H1 (cell line): Measurements from ENCODE around the gene TNFRSF8. TPM values are rescaled to one million over a fixed set of nuclear protein-coding genes. Genes with fewer than 3 reads are reported as not detected.
A peak's percentile ranks its signal among the peaks of the same experiment; 100 is the strongest.

ENCODE experiments used
- CTCF ChIA-PET: fragments of 300-600 bp; sonication (Branson Sonifier 250); formaldehyde crosslinking; loops from one replicate; lab custom pipeline; 2021; ENCODE audit not compliant: partially characterized antibody; lab: Charles Lee
- POLR2A ChIA-PET: fragments of 300-600 bp; sonication (Branson Sonifier 250); formaldehyde crosslinking; loops from one replicate; lab custom pipeline; 2021; ENCODE audit warnings: inconsistent platforms; ENCODE audit not compliant: partially characterized antibody; lab: Charles Lee
- DNase-seq, 2 experiments: peaks; one replicate each; pipeline versions ENCODE4 v3.0.0 to v3.0.0-alpha.2; 2010 to 2022; ENCODE audit warnings: low spot score in 2 of 2, low read depth in 1 of 2, mixed read lengths in 1 of 2
- FAIRE-seq: peaks from 2 replicates; lab custom pipeline; 2011; peaks lifted over from hg19 to GRCh38; lab: Jason Lieb, UNC
- H2AFZ ChIP-seq: 2 replicates; pipeline ENCODE4 v1.8.1; 2012; ENCODE audit warnings: low read length, inconsistent platforms
- H2AK5ac ChIP-seq: 2 replicates; pipeline ENCODE4 v1.6.1; 2013; ENCODE audit warnings: low read depth, low read length
- H2BK120ac ChIP-seq: replicated peaks from 2 replicates; pipeline ENCODE3; 2013; ENCODE audit warnings: low read depth, low read length, inconsistent platforms
- H2BK12ac ChIP-seq: 2 replicates; pipeline ENCODE4 v1.6.1; 2013; ENCODE audit warnings: low read depth, low read length
- H2BK15ac ChIP-seq: 2 replicates; pipeline ENCODE4 v1.6.1; 2013; ENCODE audit warnings: low read length
- H2BK20ac ChIP-seq: 2 replicates; pipeline ENCODE4 v1.6.1; 2013; ENCODE audit warnings: low read length
- H2BK5ac ChIP-seq: 2 replicates; pipeline ENCODE4 v1.6.1; 2013; ENCODE audit warnings: low read depth, low read length
- H3K14ac ChIP-seq: 2 replicates; pipeline ENCODE4 v1.6.1; 2013; ENCODE audit warnings: inconsistent platforms; ENCODE audit not compliant: insufficient read length
- H3K18ac ChIP-seq: 2 replicates; pipeline ENCODE4 v1.6.1; 2013; ENCODE audit warnings: low read length; ENCODE audit errors: extremely low read depth
- H3K23ac ChIP-seq: 2 replicates; pipeline ENCODE4 v1.6.1; 2013; ENCODE audit warnings: inconsistent platforms; ENCODE audit not compliant: insufficient read length
- H3K23me2 ChIP-seq: 2 replicates; pipeline ENCODE4 v1.6.1; 2013; ENCODE audit warnings: low read depth, low read length
- H3K27ac ChIP-seq: 2 replicates; pipeline ENCODE4 v1.6.1; 2011; ENCODE audit warnings: low read depth, low read length, inconsistent platforms
- H3K27me3 ChIP-seq, 4 experiments: replicated peaks in 1 of 4; 1 replicate in 1 of 4; 2 replicates in 3 of 4; pipeline versions ENCODE4 v1.6.1 to v1.8.1; 2011 to 2013; ENCODE audit warnings: low read length in 3 of 4, mild to moderate bottlenecking in 3 of 4, inconsistent platforms in 2 of 4, mixed read lengths in 2 of 4, moderate library complexity in 1 of 4; ENCODE audit not compliant: control insufficient read depth in 3 of 4, insufficient read depth in 3 of 4; ENCODE audit errors: extremely low read depth in 1 of 4
- H3K36me3 ChIP-seq, 4 experiments: 2 replicates each; pipeline versions ENCODE4 v1.6.1 to v1.8.1; 2011 to 2013; ENCODE audit warnings: mild to moderate bottlenecking in 4 of 4, low read length in 3 of 4, moderate library complexity in 2 of 4, control low read depth in 1 of 4, inconsistent platforms in 1 of 4; ENCODE audit not compliant: insufficient read depth in 4 of 4, control insufficient read depth in 2 of 4
- H3K4ac ChIP-seq: replicated peaks from 2 replicates; pipeline ENCODE3; 2013; ENCODE audit warnings: low read length, low read depth, mixed read lengths, inconsistent platforms; ENCODE audit not compliant: insufficient read length
- H3K4me1 ChIP-seq, 4 experiments: replicated peaks in 1 of 4; 1 replicate in 1 of 4; 2 replicates in 3 of 4; pipeline versions ENCODE4 v1.6.1 to v1.8.1; 2011 to 2013; ENCODE audit warnings: low read length in 3 of 4, inconsistent platforms in 2 of 4, mixed read lengths in 1 of 4; ENCODE audit not compliant: insufficient read depth in 4 of 4, control insufficient read depth in 3 of 4
- H3K4me2 ChIP-seq, 2 experiments: 2 replicates each; pipeline versions ENCODE4 v1.6.1 to v1.8.1; 2011 to 2013; ENCODE audit warnings: low read depth in 2 of 2, low read length in 2 of 2, control low read depth in 1 of 2, inconsistent platforms in 1 of 2, mild to moderate bottlenecking in 1 of 2; ENCODE audit not compliant: insufficient read depth in 1 of 2
- H3K4me3 ChIP-seq, 4 experiments: fragments of 200-600, 300-600 bp in 1 of 4; sonication (generic), shearing (Covaris generic), sonication (Bioruptor Twin) in 1 of 4; 2 replicates each; pipeline versions ENCODE4 v1.5.1 to v1.8.1; 2011 to 2016; ENCODE audit warnings: low read length in 4 of 4, low read depth in 3 of 4, control low read depth in 2 of 4, inconsistent platforms in 2 of 4, mild to moderate bottlenecking in 2 of 4, mixed read lengths in 1 of 4, moderate library complexity in 1 of 4; ENCODE audit not compliant: insufficient read depth in 2 of 4; ENCODE audit errors: extremely low read depth in 1 of 4
- H3K56ac ChIP-seq: replicated peaks from 2 replicates; pipeline ENCODE3; 2013; ENCODE audit warnings: low read depth, mild to moderate bottlenecking, mixed read lengths, low read length, inconsistent platforms; ENCODE audit not compliant: insufficient read length
- H3K79me1 ChIP-seq: 2 replicates; pipeline ENCODE4 v1.6.1; 2013; ENCODE audit warnings: low read depth, low read length, control low read depth
- H3K79me2 ChIP-seq, 2 experiments: 2 replicates each; pipeline versions ENCODE4 v1.6.1 to v1.8.1; 2012 to 2013; ENCODE audit warnings: low read length in 2 of 2, mild to moderate bottlenecking in 2 of 2, inconsistent platforms in 1 of 2; ENCODE audit not compliant: insufficient read depth in 2 of 2, control insufficient read depth in 1 of 2
- H3K9ac ChIP-seq, 4 experiments: replicated peaks in 1 of 4; 1 replicate in 1 of 4; 2 replicates in 3 of 4; pipeline versions ENCODE4 v1.6.1 to v1.8.1; 2011 to 2013; ENCODE audit warnings: low read depth in 3 of 4, low read length in 3 of 4, control low read depth in 2 of 4, mild to moderate bottlenecking in 2 of 4, moderate library complexity in 2 of 4, inconsistent platforms in 1 of 4; ENCODE audit errors: extremely low read depth in 1 of 4
- H3K9me3 ChIP-seq, 2 experiments: 2 replicates each; pipeline versions ENCODE4 v1.6.1 to v1.8.1; 2012 to 2013; ENCODE audit warnings: mild to moderate bottlenecking in 2 of 2, moderate library complexity in 2 of 2, control low read depth in 1 of 2, inconsistent platforms in 1 of 2, low read depth in 1 of 2, low read length in 1 of 2, mixed read lengths in 1 of 2; ENCODE audit not compliant: insufficient read depth in 2 of 2
- H4K20me1 ChIP-seq, 2 experiments: replicated peaks in 1 of 2; 2 replicates each; pipeline versions ENCODE3 to v1.8.1; 2011 to 2013; ENCODE audit warnings: inconsistent platforms in 2 of 2, low read length in 2 of 2, mild to moderate bottlenecking in 1 of 2; ENCODE audit not compliant: insufficient read depth in 2 of 2, control insufficient read depth in 1 of 2
- H4K5ac ChIP-seq: 2 replicates; pipeline ENCODE4 v1.6.1; 2013; ENCODE audit warnings: low read length, low read depth, mixed read lengths, inconsistent platforms; ENCODE audit not compliant: insufficient read length
- H4K8ac ChIP-seq: 2 replicates; pipeline ENCODE4 v1.8.0; 2013; ENCODE audit warnings: mild to moderate bottlenecking, moderate library complexity, low read length, inconsistent platforms; ENCODE audit not compliant: insufficient read depth; ENCODE audit errors: extremely low read depth
- H4K91ac ChIP-seq: replicated peaks from 2 replicates; pipeline ENCODE3; 2013; ENCODE audit warnings: low read length, mixed read lengths, inconsistent platforms; ENCODE audit not compliant: insufficient read length
- WGBS, 2 experiments: shearing (Covaris generic) in 1 of 2; methylation state at CpG; one replicate each; pipeline versions ENCODE4 v1.1.6 to v1.1.7; 2013 to 2015; ENCODE audit warnings: low lambda C conversion rate in 2 of 2, mixed read lengths in 2 of 2, inconsistent platforms in 1 of 2, low coverage in 1 of 2, missing lambda C conversion rate in 1 of 2; ENCODE audit not compliant: insufficient replicate concordance in 2 of 2, insufficient coverage in 1 of 2, insufficient read length in 1 of 2; ENCODE audit errors: extremely low coverage in 1 of 2, missing lambda C conversion rate in 1 of 2; 5-methylcytosine and 5-hydroxymethylcytosine counted together
- polyA plus RNA-seq, 7 experiments: library from polyadenylated mRNA; depleted of rRNA in 3 of 7; stranded (reverse) in 5 of 7; unstranded in 2 of 7; fragments of >200 nt in 5 of 7; fragments of 200-250 nt in 2 of 7; gene quantifications; 1 replicate in 5 of 7; 2 replicates in 1 of 7; 4 replicates in 1 of 7; pipeline versions ENCODE4 v1.2.1 to v1.2.3, GENCODE V29; 2011 to 2013; ENCODE audit warnings: missing spikeins in 2 of 7, mixed read lengths in 2 of 7
- total RNA-seq: library from RNA; stranded (reverse); fragmentation: NEBNext Ultra II Directional; extraction: Animal tissue kit (Norgen Biotek cat#: 25700); gene quantifications from 2 replicates; pipeline ENCODE4 v1.2.1, GENCODE V29; 2021

TNFRSF8 gene
- total and polyA plus RNA-seq, 2 of the 8 experiments (the other 6 are each of a cell fraction or from before 2014, with no cell fraction given), result 23.2 to 32.7 TPM

- Histone ChIP-seq H4K8ac (no peak overlapping the region), H3K14ac (no peak overlapping the region), H3K79me2 (no peaks in the 10 kb centered on the region), H4K20me1 (peaks cover 0 to 2% of the 10 kb centered on the region in 2 experiments), H2AFZ (no peak overlapping the region), H2BK5ac (peak overlapping the region; percentile 40), H3K36me3 (no peaks in the 10 kb centered on the region), H3K56ac (no peak overlapping the region), H3K23me2 (no peaks in the 10 kb centered on the region; the same call in 1 of the 2 replicates), H3K9me3 (no peaks in the 10 kb centered on the region), H3K4me1 (peaks cover 0 to 6% (median under 1%) of the 10 kb centered on the region in 4 experiments; a peak in 3 of 7 replicates), H2BK12ac (peak overlapping the region; percentile 95), H2BK15ac (peak overlapping the region; percentile 55), H3K4ac (peak overlapping the region; percentile 3), H3K27me3 (no peaks in the 10 kb centered on the region), H4K91ac (peak overlapping the region; percentile 7), H3K23ac (no peak overlapping the region), H3K9ac (no peak overlapping the region), H2BK20ac (0 out of 2 replicates have a peak overlapping the region, but pooled peaks have one; percentile 61), H4K5ac (peak overlapping the region; percentile 16), H3K18ac (no peak overlapping the region), H3K79me1 (no peaks in the 10 kb centered on the region), H3K4me2 (no peak overlapping the region), H3K27ac (no peak overlapping the region), H2AK5ac (peak overlapping the region; percentile 47), H2BK120ac (no peak overlapping the region), H3K4me3 (no peak overlapping the region)
- no peak for FAIRE-seq
- 90% methylated on average over 6 of the region's 6 CpGs; no CpG with 5 or more reads in 1 of the 2 experiments for WGBS, 2 experiments
- POLR2A ChIA-PET, result interaction anchor here (2.1 to 3.2 kb wide), 3 partner anchors 10 to 137 kb away, joined by 8 to 17 read pairs (median 13); no protein-coding TSS in a partner anchor
- DNase-seq, result no peak
- CTCF ChIA-PET, result interaction anchor here (0.6 to 4.9 kb wide), 5 partner anchors 10 to 170 kb away, joined by 3 to 23 read pairs (median 3); no protein-coding TSS in a partner anchor
Observed at GRCh38 chr1:12046749-12047119, 16.4 kb upstream of the TNFRSF8 start.
